Midbrain (tissue), 1 donor: ENCODE data around the gene HACD2.

ENCODE experiments used
- DNase-seq: peaks from one replicate; lab custom pipeline; 2025; lab: John Stamatoyannopoulos, UW

The HACD2 gene

DNA sequence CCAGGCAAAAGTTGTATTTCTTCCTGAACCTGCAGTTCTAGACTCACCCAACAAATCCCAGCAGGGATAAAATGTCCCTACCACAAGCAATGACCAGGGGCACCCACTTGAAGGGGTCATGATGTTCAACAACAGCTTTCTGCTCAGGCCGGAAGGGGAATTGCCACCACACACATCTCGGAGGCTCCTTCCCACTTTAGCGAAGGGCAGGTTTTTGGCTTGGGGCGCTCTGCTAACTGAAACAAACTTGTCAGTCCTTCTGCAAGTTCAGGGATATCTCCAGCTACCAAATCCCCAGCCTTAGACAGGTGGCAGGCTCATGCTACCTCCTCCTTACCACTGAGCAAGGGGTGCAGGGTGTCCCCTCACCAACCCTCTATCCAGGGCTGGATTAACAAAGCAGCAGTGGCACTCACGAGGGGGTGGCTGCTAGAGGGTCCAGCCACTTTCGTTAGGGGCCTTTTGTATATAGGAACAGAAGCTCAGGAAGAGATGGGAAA lies 138.2 kb downstream of the HACD2 start:
- peak; percentile 32 for DNase-seq

DNA sequence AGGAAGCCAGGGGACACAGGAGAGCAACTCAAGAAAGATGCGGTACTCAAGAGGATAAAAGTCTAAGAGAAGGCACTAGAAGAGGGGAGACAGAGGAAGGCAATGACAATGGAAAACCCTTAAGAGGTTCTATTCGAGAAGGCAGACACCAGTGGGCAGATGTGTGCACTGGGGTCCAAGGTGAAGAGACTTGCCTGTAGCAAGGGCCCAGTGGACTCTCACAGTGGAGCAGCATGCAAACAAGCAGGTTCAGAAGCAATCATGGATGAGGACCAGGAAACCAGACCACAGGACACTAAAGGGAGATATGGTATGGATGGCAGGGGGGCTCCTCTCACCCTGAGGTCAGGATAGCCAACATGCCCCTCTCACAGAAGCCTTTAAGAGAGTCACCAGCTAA lies 138.6 kb downstream of the HACD2 start:
- no peak for DNase-seq

DNA sequence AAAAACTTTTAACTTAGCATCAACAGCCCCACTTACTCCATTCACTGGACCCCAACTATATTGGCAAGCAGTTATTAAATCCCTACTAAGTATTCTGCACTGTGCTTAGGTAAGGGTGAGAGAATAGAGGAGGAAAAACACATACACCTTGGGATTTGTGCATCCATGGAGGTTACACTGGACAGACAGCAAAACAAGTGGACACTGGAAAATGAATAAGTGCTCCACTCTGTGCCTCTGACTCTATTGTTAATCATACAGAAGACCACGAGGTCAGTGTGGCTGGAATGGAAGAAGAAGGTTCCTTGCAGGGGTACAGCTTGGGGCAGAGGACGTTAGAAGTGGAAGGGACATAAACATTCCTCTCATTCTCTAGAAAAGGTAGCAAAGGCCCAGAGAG lies 139.2 kb downstream of the HACD2 start:
- no peak for DNase-seq

DNA sequence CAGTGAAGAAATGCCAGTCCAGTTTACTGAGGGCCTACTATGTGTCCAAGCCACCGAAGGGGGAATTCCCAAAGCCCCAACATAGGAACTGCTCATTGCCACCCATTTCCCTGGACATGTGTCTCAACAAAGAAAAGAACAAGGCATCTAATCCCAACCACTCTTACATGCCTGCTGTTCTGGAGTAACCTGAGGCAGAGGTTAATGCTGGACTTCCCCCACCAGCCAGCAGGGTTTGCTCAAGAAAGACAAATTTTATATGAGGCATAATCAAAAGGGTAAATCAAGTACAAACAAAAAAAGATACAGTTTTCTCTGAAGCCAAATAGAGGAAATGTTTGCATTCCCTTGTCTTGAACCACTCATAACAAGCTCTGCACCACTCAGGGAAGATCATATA lies 140.1 kb downstream of the HACD2 start:
- no peak for DNase-seq

DNA sequence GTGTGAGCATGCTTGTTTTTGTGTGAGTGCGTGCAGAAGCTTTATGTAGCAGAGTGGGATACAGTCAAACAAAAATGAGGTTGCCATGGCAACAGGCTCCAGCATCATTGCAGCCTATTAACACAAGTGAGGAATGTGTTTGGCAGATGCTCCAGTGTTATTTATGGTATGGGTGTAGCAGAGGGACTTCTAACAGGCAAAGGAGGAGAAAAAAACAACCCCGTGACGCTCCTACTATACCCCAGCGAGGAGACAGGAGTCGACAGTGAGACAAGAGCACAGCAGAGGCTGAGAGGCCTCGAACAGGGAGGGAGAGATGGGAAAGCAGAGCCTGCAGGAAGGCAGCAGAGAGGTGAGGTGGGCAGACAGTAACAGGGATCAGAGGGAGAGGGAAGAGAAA lies 140.8 kb downstream of the HACD2 start:
- DNase-seq: peak; percentile 49

DNA sequence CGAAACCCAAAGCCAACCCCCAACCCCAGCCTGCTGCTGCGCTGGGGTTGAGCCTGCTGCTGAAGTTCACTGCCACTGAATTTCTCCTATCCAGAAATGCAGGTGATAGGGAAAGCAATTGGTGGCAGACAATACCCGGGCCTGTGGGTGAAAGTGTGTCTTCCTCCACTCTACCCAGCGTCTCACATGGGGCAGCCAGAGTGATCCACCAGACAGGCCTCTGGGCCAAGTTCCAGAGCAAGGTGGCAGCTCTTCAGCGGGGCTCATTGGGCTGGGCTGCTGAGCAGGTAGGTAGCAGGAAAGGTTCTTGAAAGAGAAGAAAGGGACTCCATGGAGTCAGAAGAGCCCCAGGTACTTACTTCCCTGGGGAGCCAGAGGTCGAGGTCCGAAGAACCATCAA lies 141.9 kb downstream of the HACD2 start:
- DNase-seq: no peak

DNA sequence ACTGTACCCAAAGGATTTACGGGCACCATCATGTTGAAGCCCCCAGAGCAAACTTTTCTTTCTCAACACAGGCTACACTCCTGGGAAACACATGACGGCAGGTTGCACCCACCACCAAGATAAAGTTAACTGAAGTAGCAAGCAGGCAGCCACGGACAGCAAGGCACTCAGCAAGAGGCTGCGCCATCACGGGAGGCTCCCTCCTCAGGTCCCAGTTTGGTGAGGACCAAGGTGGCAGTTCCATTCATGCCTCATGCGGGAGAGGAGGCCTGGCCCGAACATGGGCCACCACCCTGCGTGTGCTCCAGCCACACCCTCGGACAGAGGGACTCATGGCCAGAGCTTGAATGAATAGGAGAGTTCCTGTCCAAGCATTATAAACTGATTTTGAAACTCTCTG lies 142.7 kb downstream of the HACD2 start:
- DNase-seq: no peak
